Measurements from ENCODE around the gene TCERG1L.

DNA sequence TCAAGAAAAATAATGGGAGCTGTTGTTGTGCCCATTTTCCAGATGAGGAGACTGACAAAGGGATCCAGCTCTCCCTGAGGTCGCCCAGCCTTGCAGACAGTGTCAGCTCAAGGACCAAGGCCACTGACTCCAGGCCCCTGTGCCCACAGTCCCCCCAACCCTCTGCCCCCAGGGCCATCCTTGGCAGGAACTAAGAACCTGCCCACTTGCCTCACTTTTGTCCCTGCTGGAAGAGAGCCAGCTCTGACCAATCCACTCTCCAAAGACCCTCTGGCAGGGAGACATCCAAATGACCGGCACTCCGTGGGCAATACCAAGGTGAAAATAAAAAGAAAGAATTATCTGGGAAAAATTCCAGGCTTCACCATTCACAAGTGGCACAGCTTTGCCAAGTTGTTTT is 101.3 kb downstream of the TCERG1L start:
- TF ChIP-seq, protein P1, sequence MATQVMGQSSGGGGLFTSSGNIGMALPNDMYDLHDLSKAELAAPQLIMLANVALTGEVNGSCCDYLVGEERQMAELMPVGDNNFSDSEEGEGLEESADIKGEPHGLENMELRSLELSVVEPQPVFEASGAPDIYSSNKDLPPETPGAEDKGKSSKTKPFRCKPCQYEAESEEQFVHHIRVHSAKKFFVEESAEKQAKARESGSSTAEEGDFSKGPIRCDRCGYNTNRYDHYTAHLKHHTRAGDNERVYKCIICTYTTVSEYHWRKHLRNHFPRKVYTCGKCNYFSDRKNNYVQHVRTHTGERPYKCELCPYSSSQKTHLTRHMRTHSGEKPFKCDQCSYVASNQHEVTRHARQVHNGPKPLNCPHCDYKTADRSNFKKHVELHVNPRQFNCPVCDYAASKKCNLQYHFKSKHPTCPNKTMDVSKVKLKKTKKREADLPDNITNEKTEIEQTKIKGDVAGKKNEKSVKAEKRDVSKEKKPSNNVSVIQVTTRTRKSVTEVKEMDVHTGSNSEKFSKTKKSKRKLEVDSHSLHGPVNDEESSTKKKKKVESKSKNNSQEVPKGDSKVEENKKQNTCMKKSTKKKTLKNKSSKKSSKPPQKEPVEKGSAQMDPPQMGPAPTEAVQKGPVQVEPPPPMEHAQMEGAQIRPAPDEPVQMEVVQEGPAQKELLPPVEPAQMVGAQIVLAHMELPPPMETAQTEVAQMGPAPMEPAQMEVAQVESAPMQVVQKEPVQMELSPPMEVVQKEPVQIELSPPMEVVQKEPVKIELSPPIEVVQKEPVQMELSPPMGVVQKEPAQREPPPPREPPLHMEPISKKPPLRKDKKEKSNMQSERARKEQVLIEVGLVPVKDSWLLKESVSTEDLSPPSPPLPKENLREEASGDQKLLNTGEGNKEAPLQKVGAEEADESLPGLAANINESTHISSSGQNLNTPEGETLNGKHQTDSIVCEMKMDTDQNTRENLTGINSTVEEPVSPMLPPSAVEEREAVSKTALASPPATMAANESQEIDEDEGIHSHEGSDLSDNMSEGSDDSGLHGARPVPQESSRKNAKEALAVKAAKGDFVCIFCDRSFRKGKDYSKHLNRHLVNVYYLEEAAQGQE (IDR thresholded peaks at IDR 0.05; ENCODE audit: insufficient read depth in 1 of 2, low read depth in 2 of 2, low read length in 2 of 2) = no peak
- TF ChIP-seq POLR2AphosphoS5 (IDR thresholded peaks at IDR 0.05; ENCODE audit: low read depth, low read length) = no peak
- no peak for TF ChIP-seq SIN3A (IDR thresholded peaks at IDR 0.05; ENCODE audit: borderline replicate concordance, insufficient read depth, low read length)
- no peak for TF ChIP-seq TAF1 (IDR thresholded peaks at IDR 0.05; ENCODE audit: borderline replicate concordance, insufficient read depth, low read length)
- no peak for TF ChIP-seq FOXP2 (optimal IDR thresholded peaks at IDR 0.05; ENCODE audit: borderline replicate concordance, extremely low read depth, extremely low read length, insufficient read depth)
